ENCODE data around the gene LOXHD1. TPM values are rescaled to one million over a fixed set of nuclear protein-coding genes. Genes with fewer than 3 reads are reported as not detected.

LOXHD1 gene
- total RNA-seq, 1 experiment from 2014 or later, result not detected

DNA sequence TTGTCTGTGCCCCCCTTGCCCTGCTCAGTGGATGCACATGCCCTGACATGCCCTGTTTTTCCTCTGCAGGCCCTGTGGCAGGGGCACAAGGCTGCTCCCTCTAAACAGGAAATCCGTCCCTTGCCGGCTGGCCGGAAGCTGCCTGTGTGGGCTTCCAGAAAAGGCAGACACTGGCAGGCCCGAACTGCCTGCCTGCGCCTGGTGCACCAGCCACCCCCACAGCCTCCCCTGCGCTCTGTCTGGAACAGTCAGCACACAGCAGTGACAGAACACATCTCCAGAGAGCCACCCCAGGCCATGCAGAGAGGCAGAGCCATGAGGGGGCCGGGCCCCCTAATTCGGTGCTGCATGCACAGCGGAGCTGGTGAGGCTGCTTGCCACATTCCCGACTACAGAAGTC is 33.5 kb downstream of the LOXHD1 start:
- ChIA-PET POLR2A (no interaction called here), CTCF (interaction anchor here (0.7 to 2.0 kb wide), 4 partner anchors 35 to 402 kb away, joined by 3 to 10 read pairs (median 4); no protein-coding TSS in a partner anchor)
- intact Hi-C loops (cut with micrococcal nuclease; ENCODE audit: unreplicated experiment) (no loop called here), in situ Hi-C loops (cut with HindIII; ENCODE audit: low pct_unique_long_range_greater_than_20kb, low sequenced_read_pairs) (no loop called here)
- Histone ChIP-seq H3K9me3 (ENCODE audit: control insufficient read depth, insufficient read depth, low read depth, low read length) (no peaks in the 10 kb centered on the region), H3K27ac (ENCODE audit: low read length) (no peak overlapping the region), H3K4me3 (ENCODE audit: low read depth in 2 of 2, low read length in 2 of 2) (no peak overlapping the region), H3K36me3 (ENCODE audit: control insufficient read depth, insufficient read depth, low read length) (no peaks in the 10 kb centered on the region), H3K4me1 (ENCODE audit: control insufficient read depth, insufficient read depth, low read length) (no peaks in the 10 kb centered on the region), H3K27me3 (ENCODE audit: control insufficient read depth, insufficient read depth, low read length) (no peaks in the 10 kb centered on the region)
- no peak for ATAC-seq
- no peak for DNase-seq (ENCODE audit: low read depth, low spot score)
- TF ChIP-seq, protein P1, sequence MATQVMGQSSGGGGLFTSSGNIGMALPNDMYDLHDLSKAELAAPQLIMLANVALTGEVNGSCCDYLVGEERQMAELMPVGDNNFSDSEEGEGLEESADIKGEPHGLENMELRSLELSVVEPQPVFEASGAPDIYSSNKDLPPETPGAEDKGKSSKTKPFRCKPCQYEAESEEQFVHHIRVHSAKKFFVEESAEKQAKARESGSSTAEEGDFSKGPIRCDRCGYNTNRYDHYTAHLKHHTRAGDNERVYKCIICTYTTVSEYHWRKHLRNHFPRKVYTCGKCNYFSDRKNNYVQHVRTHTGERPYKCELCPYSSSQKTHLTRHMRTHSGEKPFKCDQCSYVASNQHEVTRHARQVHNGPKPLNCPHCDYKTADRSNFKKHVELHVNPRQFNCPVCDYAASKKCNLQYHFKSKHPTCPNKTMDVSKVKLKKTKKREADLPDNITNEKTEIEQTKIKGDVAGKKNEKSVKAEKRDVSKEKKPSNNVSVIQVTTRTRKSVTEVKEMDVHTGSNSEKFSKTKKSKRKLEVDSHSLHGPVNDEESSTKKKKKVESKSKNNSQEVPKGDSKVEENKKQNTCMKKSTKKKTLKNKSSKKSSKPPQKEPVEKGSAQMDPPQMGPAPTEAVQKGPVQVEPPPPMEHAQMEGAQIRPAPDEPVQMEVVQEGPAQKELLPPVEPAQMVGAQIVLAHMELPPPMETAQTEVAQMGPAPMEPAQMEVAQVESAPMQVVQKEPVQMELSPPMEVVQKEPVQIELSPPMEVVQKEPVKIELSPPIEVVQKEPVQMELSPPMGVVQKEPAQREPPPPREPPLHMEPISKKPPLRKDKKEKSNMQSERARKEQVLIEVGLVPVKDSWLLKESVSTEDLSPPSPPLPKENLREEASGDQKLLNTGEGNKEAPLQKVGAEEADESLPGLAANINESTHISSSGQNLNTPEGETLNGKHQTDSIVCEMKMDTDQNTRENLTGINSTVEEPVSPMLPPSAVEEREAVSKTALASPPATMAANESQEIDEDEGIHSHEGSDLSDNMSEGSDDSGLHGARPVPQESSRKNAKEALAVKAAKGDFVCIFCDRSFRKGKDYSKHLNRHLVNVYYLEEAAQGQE (IDR thresholded peaks at IDR 0.05; ENCODE audit: insufficient read depth in 1 of 2, low read depth in 2 of 2, low read length in 1 of 2), result no peak
- TF ChIP-seq POLR2AphosphoS5 (IDR thresholded peaks at IDR 0.05; ENCODE audit: low read depth, low read length), result no peak
- no peak for TF ChIP-seq TCF7L2 (IDR thresholded peaks at IDR 0.05; ENCODE audit: low read depth, low read length)
- no TSS peak for BruUV-seq (replicated peaks)

DNA sequence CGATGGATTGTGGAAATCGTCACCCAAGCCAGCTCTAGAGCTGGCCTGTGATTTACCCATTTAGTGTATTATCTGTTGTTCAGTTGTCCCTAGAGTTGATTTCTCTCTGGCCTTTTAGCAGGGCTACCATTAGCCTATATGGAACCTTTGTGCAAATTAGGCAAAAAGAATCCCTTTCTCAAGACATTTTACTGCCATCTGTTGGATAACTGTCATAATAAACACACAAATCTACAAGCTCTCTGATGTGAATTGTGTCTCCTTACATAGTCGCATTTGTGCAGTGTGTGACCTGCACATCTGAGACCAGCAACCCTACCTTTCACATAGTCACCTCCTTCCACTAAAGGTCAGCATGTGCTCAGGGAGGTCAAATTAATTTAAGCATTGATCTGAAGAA is 34.0 kb downstream of the LOXHD1 start:
- Histone ChIP-seq H3K27me3 (ENCODE audit: control insufficient read depth, insufficient read depth, low read length) (no peaks in the 10 kb centered on the region), H3K4me1 (ENCODE audit: control insufficient read depth, insufficient read depth, low read length) (no peaks in the 10 kb centered on the region), H3K27ac (ENCODE audit: low read length) (no peak overlapping the region), H3K4me3 (ENCODE audit: low read depth in 2 of 2, low read length in 2 of 2) (no peak overlapping the region), H3K36me3 (ENCODE audit: control insufficient read depth, insufficient read depth, low read length) (no peaks in the 10 kb centered on the region), H3K9me3 (ENCODE audit: control insufficient read depth, insufficient read depth, low read depth, low read length) (no peaks in the 10 kb centered on the region)
- POLR2A ChIA-PET, result no interaction called here
- DNase-seq (ENCODE audit: low read depth, low spot score), result no peak
- intact Hi-C loops (cut with micrococcal nuclease; ENCODE audit: unreplicated experiment) (no loop called here), in situ Hi-C loops (cut with HindIII; ENCODE audit: low pct_unique_long_range_greater_than_20kb, low sequenced_read_pairs) (no loop called here)
- no peak for ATAC-seq
- CTCF ChIA-PET, result interaction anchor here (0.6 to 2.0 kb wide), 5 partner anchors 35 to 401 kb away, joined by 3 to 10 read pairs (median 3); no protein-coding TSS in a partner anchor
- TF ChIP-seq POLR2AphosphoS5 (IDR thresholded peaks at IDR 0.05; ENCODE audit: low read depth, low read length), result no peak
- no peak for TF ChIP-seq SIN3A (IDR thresholded peaks at IDR 0.05; ENCODE audit: borderline replicate concordance, insufficient read depth, low read depth, low read length)
- TF ChIP-seq, protein P1 (IDR thresholded peaks at IDR 0.05; ENCODE audit: insufficient read depth in 1 of 2, low read depth in 2 of 2, low read length in 1 of 2), result no peak
- TF ChIP-seq, protein P2, sequence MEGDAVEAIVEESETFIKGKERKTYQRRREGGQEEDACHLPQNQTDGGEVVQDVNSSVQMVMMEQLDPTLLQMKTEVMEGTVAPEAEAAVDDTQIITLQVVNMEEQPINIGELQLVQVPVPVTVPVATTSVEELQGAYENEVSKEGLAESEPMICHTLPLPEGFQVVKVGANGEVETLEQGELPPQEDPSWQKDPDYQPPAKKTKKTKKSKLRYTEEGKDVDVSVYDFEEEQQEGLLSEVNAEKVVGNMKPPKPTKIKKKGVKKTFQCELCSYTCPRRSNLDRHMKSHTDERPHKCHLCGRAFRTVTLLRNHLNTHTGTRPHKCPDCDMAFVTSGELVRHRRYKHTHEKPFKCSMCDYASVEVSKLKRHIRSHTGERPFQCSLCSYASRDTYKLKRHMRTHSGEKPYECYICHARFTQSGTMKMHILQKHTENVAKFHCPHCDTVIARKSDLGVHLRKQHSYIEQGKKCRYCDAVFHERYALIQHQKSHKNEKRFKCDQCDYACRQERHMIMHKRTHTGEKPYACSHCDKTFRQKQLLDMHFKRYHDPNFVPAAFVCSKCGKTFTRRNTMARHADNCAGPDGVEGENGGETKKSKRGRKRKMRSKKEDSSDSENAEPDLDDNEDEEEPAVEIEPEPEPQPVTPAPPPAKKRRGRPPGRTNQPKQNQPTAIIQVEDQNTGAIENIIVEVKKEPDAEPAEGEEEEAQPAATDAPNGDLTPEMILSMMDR (IDR thresholded peaks at IDR 0.05), result peak; percentile 15; the same call in 1 of the 2 replicates
- TF ChIP-seq TCF7L2 (IDR thresholded peaks at IDR 0.05; ENCODE audit: low read depth, low read length), result no peak
- no TSS peak for BruUV-seq (replicated peaks)

Measured in Panc1 (cell line).